T-helper 17 cell (primary cell): ENCODE data around the gene ADAMTS18. TPM values are rescaled to one million over a fixed set of nuclear protein-coding genes. Genes with fewer than 3 reads are reported as not detected.

Experiments used
- ATAC-seq: fragments of 150-1000 bp; cut with Tn5 transposase; 2 replicates; pipeline ENCODE4 v1.10.0; 2021; ENCODE audit warnings: mild to moderate bottlenecking, moderate library complexity
- DNase-seq, 3 donors: peaks; one replicate each; pipeline versions ENCODE4 v3.0.0 to v3.0.0-alpha.2; 2020 to 2021
- H3K9me3 ChIP-seq: one replicate; pipeline ENCODE4 v1.7.0; 2013; ENCODE audit warnings: low read length, mild to moderate bottlenecking; ENCODE audit not compliant: control insufficient read depth, poor library complexity, severe bottlenecking
- H3K27ac Mint-ChIP-seq: one replicate; pipeline ENCODE4 v1.8.0; 2022; ENCODE audit warnings: mild to moderate bottlenecking, moderate library complexity, mixed read lengths
- H3K27me3 Mint-ChIP-seq: one replicate; pipeline ENCODE4 v1.8.0; 2022; ENCODE audit warnings: mixed read lengths
- H3K36me3 Mint-ChIP-seq: one replicate; pipeline ENCODE4 v1.8.0; 2022; ENCODE audit warnings: low read depth, mixed read lengths
- H3K4me1 Mint-ChIP-seq: one replicate; pipeline ENCODE4 v1.8.0; 2022; ENCODE audit warnings: mild to moderate bottlenecking, mixed read lengths
- H3K4me3 Mint-ChIP-seq: one replicate; pipeline ENCODE4 v1.8.0; 2022; ENCODE audit warnings: mild to moderate bottlenecking, moderate library complexity, mixed read lengths
- total RNA-seq, 4 donors: library from RNA in 2 of 4; stranded (reverse) in 2 of 4; gene quantifications; one replicate each; pipeline ENCODE4 v1.2.3 and lab custom pipeline; 2022 to 2026

ADAMTS18 gene
- total RNA-seq, 2 donors from 2014 or later = not detected

GRCh38 chr16:77364770-77365169 is 70.1 kb downstream of the ADAMTS18 start:
- H3K27ac Mint-ChIP-seq = no peak overlapping the region
- no peak overlapping the region for H3K4me3 Mint-ChIP-seq
- H3K9me3 ChIP-seq = no peaks in the 10 kb centered on the region
- DNase-seq (no peak), ATAC-seq (no peak)
- H3K27me3 Mint-ChIP-seq = peaks cover 5% of the 10 kb centered on the region
- H3K4me1 Mint-ChIP-seq = no peaks in the 10 kb centered on the region
- H3K36me3 Mint-ChIP-seq = no peaks in the 10 kb centered on the region

DNA sequence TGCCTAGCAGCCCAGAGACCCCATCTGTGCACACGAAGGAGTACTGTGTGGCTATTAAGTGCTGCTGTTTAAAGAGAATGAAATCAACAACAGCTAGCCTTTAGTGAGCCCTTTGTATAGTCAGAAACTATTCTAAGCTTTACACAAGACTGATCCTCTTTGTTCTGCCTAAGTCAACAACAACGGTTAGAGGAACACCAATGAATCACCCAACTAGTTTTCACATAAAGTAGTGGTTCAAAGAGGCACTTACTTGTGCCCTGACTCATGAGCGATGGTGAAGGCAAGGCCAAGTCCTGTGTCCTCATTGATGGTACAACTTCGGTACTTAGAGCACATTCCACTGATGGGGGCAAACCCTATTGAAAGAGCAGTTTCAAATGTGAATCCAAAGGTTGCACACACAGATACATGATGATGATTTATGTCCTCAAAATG is 75.8 kb downstream of the ADAMTS18 start:
- ATAC-seq = no peak
- Mint-ChIP-seq H3K4me3 (no peak overlapping the region), H3K4me1 (no peaks in the 10 kb centered on the region), H3K27ac (no peak overlapping the region), H3K36me3 (no peaks in the 10 kb centered on the region), H3K27me3 (peaks cover 15% of the 10 kb centered on the region)
- H3K9me3 ChIP-seq = no peaks in the 10 kb centered on the region
- DNase-seq = no peak

DNA sequence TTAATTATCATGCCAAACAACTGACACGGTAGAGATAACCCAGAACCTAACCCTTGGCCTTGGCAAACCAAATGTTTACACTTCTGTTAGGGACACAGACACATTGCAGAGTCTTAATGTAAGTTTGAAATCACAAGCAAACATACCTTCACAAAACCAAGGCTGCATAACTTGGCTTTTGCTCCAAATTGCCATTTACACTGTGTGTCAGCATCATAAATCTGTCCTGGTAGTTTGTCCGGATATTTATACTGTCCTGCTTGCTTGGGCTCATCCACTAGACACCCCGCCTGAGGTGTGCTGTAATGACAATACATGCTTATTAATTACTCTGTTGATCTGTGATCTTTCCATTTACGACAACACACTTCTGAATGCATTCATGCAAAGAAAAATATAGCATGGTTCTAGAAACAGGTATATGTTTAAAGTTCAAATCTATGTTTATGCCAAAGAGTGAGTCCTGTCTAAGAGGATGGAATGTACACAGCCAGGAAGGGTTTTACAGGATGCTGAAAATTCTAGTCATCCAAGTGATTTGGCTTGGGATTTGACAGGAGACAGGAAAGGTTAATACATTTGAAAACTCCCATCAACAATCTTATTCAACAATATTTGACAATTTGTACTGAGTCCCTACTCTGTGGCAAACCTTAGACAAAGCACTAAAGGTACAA is 81.1 kb downstream of the ADAMTS18 start:
- no peaks in the 10 kb centered on the region for H3K4me1 Mint-ChIP-seq
- no peak overlapping the region for H3K27ac Mint-ChIP-seq
- ATAC-seq = no peak
- H3K36me3 Mint-ChIP-seq = no peaks in the 10 kb centered on the region
- no peak overlapping the region for H3K4me3 Mint-ChIP-seq
- peaks cover 43% of the 10 kb centered on the region for H3K27me3 Mint-ChIP-seq
- no peaks in the 10 kb centered on the region for H3K9me3 ChIP-seq
- no peak for DNase-seq

DNA sequence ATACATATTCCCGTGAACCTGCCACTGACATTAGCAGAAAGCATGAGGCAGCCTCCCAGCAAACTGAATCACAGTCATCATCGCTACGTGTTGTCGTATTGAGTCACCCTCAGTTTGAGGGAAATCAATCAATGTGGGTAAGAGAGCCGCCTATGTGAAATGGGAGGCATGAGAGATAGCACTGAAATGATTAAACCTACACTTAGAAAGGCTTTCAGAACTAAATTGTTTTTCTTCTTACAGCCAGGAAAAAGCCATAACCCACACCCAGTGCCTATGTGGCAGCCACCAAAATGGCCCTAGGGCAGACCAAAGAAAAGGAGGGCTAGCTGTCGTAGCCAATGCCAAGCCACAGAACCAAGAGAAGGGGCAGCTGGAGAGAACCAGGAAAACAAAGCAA is 90.5 kb downstream of the ADAMTS18 start:
- Mint-ChIP-seq H3K4me1 (no peaks in the 10 kb centered on the region), H3K27me3 (peaks cover 25% of the 10 kb centered on the region), H3K27ac (no peak overlapping the region), H3K4me3 (no peak overlapping the region), H3K36me3 (no peaks in the 10 kb centered on the region)
- ATAC-seq (no peak), DNase-seq (no peak)
- no peaks in the 10 kb centered on the region for H3K9me3 ChIP-seq

GRCh38 chr16:77336637-77337036 is 98.2 kb downstream of the ADAMTS18 start:
- Mint-ChIP-seq H3K4me3 (no peak overlapping the region), H3K27me3 (peaks cover 15% of the 10 kb centered on the region), H3K36me3 (no peaks in the 10 kb centered on the region), H3K4me1 (no peaks in the 10 kb centered on the region), H3K27ac (no peak overlapping the region)
- ATAC-seq (no peak), DNase-seq (no peak)
- H3K9me3 ChIP-seq = no peaks in the 10 kb centered on the region

- H3K27ac Mint-ChIP-seq = no peak overlapping the region
- no peak overlapping the region for H3K4me3 Mint-ChIP-seq
- ATAC-seq (no peak), DNase-seq (no peak)
- no peaks in the 10 kb centered on the region for H3K36me3 Mint-ChIP-seq
- peaks cover 19% of the 10 kb centered on the region for H3K27me3 Mint-ChIP-seq
- H3K4me1 Mint-ChIP-seq = no peaks in the 10 kb centered on the region
- H3K9me3 ChIP-seq = no peaks in the 10 kb centered on the region
Observed at GRCh38 chr16:77335652-77336234, 99.1 kb downstream of the ADAMTS18 start.

DNA sequence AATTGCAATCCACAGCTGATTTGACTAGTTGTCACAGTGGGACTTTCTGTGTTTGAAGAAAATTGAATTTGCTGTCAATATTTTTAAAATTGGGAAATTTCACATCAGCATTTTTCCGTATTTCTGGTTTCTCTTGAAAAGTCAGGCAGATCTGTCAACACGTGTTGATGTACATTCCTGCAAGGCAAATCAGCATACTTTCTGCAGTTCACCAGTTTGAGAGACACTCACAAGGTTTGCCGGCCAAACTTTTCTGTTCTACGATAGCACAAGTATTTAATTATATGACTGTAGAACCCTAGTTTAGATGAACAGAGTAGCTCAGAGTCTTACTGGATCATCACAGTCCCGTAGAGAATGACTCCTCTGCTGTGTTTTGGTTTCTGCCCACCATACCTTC is 102.0 kb downstream of the ADAMTS18 start:
- Mint-ChIP-seq H3K27ac (no peak overlapping the region), H3K36me3 (no peaks in the 10 kb centered on the region), H3K4me1 (no peaks in the 10 kb centered on the region), H3K27me3 (peaks cover 27% of the 10 kb centered on the region), H3K4me3 (no peak overlapping the region)
- ATAC-seq (no peak), DNase-seq (no peak)
- H3K9me3 ChIP-seq = no peaks in the 10 kb centered on the region

DNA sequence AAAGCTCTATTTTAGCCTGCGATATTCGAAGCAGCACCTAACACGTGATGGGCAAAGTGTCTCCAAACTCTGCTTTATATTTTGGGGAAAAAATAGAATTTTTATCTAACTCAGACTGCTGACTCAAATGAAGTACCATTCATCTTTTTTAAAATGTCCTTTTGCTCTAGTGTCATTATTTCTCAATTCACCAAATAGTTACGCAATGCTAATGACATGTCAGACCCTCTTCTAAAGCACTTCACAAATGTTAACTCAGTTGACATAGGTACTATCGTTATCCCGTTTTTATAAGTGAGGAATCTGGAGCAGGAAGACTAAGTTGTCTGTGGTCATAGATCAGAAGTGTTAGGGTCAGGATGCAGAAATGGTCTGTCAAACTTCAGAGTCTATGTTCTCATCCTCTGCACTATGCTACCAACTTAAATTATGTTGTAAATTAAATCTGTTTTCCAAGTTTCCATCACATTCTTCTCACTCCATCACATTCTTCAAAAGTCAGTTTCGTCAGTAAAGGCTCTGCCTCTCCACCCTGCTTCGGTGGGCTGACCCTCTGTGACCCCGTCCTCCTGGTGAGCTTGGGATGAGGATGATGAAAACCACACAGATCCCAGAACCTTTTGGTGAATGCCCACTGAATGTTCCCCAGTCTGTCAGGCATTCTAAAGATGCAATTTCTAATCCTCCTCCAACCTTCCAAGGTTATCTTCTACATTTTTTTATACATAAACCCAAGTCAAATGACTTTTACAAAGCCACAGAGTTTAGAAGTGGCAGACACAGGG is 102.8 kb downstream of the ADAMTS18 start:
- no peak for ATAC-seq
- H3K27ac Mint-ChIP-seq = no peak overlapping the region

GRCh38 chr16:77331043-77331442 is 103.8 kb downstream of the ADAMTS18 start:
- peaks cover 24% of the 10 kb centered on the region for H3K27me3 Mint-ChIP-seq
- DNase-seq = no peak
- no peak overlapping the region for H3K4me3 Mint-ChIP-seq
- no peaks in the 10 kb centered on the region for H3K4me1 Mint-ChIP-seq
- no peaks in the 10 kb centered on the region for H3K36me3 Mint-ChIP-seq
- no peaks in the 10 kb centered on the region for H3K9me3 ChIP-seq
- ATAC-seq = no peak
- no peak overlapping the region for H3K27ac Mint-ChIP-seq

More for the DNA sequence above, 102.8 kb downstream of the ADAMTS18 start:
- DNase-seq = no peak
- H3K9me3 ChIP-seq = no peaks in the 10 kb centered on the region
- Mint-ChIP-seq H3K4me3 (no peak overlapping the region), H3K27me3 (peaks cover 28% of the 10 kb centered on the region), H3K36me3 (no peaks in the 10 kb centered on the region), H3K4me1 (no peaks in the 10 kb centered on the region)

DNA sequence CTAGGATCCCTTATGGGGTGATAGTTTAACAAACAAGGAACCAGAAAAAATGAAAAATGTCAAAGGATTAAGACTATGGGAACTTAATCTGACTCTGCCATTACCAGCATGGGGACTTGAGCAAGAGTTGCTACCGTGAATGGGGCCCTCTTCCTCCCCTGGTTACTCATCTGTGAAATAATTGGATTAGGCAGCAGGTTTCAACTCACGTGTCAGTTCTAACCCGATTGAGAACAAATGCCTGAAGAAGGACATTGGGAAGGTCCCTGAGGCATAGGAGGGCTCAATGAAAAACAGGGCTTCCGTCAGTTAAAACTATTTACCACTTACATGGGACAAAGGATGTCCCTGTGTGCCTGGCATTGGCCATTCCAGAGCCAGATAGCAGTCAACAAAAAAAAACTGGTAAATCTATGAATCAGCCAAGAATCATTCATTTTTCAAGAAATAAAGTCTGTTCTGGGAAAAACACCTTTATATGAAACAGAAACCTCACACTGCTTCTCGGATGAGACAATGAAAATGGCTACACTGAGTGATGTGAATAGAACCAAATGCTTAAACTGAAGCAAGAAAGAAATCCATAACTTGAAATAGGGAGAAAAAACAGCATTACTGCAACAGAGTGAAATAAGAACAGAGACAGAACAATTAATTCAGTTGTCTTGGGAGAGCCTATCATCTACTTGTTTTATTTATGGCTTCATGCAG is 104.3 kb downstream of the ADAMTS18 start:
- no peak for ATAC-seq
- Mint-ChIP-seq H3K4me3 (no peak overlapping the region), H3K27me3 (peaks cover 25% of the 10 kb centered on the region), H3K27ac (no peak overlapping the region), H3K4me1 (no peaks in the 10 kb centered on the region), H3K36me3 (no peaks in the 10 kb centered on the region)
- no peak for DNase-seq
- H3K9me3 ChIP-seq = no peaks in the 10 kb centered on the region

- Mint-ChIP-seq H3K4me3 (no peak overlapping the region), H3K4me1 (no peaks in the 10 kb centered on the region), H3K27ac (no peak overlapping the region), H3K36me3 (no peaks in the 10 kb centered on the region), H3K27me3 (peaks cover 27% of the 10 kb centered on the region)
- DNase-seq = no peak
- no peak for ATAC-seq
- no peaks in the 10 kb centered on the region for H3K9me3 ChIP-seq
Observed at GRCh38 chr16:77328768-77329167, 106.1 kb downstream of the ADAMTS18 start.

DNA sequence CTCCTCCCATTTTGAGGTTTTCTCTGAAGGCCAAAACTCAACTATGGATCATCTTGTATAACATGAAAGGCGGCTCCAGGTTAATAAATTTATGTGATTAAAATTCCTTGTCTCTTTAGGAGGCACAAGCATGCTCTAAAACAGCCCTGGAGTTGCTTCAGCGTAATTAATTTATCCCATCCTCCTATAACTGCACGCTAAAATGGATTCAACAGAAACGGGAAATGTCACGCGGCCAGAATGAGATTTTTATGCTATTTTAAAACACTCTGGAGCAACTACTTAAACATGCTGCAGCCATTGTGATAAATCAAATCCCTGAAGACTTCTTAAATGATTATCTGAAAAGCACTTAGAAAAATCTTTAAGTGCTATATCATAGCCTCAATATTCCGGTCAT is 106.6 kb downstream of the ADAMTS18 start:
- ATAC-seq = no peak
- no peaks in the 10 kb centered on the region for H3K4me1 Mint-ChIP-seq
- no peak for DNase-seq
- H3K27ac Mint-ChIP-seq = no peak overlapping the region
- H3K27me3 Mint-ChIP-seq = peaks cover 27% of the 10 kb centered on the region
- H3K4me3 Mint-ChIP-seq = no peak overlapping the region
- H3K9me3 ChIP-seq = no peaks in the 10 kb centered on the region
- no peaks in the 10 kb centered on the region for H3K36me3 Mint-ChIP-seq

GRCh38 chr16:77327717-77328116 is 107.1 kb downstream of the ADAMTS18 start:
- peaks cover 27% of the 10 kb centered on the region for H3K27me3 Mint-ChIP-seq
- no peaks in the 10 kb centered on the region for H3K36me3 Mint-ChIP-seq
- ATAC-seq (no peak), DNase-seq (no peak)
- no peaks in the 10 kb centered on the region for H3K4me1 Mint-ChIP-seq
- no peaks in the 10 kb centered on the region for H3K9me3 ChIP-seq
- H3K4me3 Mint-ChIP-seq = no peak overlapping the region
- H3K27ac Mint-ChIP-seq = no peak overlapping the region
